CD4-positive, alpha-beta T cell (primary cell): ENCODE results near the gene BRD3. TPM values are rescaled to one million over a fixed set of nuclear protein-coding genes. Genes with fewer than 3 reads are reported as not detected.

Source experiments
- ATAC-seq: fragments of 200-7000 bp; cut with Tn5 transposase; one replicate; pipeline ENCODE4 v1.10.0; 2022; ENCODE audit warnings: mild to moderate bottlenecking; ENCODE audit not compliant: poor library complexity
- CTCF ChIA-PET: fragments of 350-600 bp; sonication (Branson Sonifier 250); formaldehyde crosslinking; loops from one replicate; lab custom pipeline; 2021; ENCODE audit warnings: antibody characterized with exemption, inconsistent platforms; lab: Charles Lee
- POLR2A ChIA-PET: fragments of 350-600 bp; sonication (Branson Sonifier 250); formaldehyde crosslinking; loops from one replicate; lab custom pipeline; 2021; ENCODE audit warnings: antibody characterized with exemption, inconsistent platforms; lab: Charles Lee
- DNase-seq, 14 experiments: peaks; one replicate each; pipeline ENCODE4 v3.0.0-alpha.2; 2013 to 2020; ENCODE audit warnings: mixed read lengths in 2 of 14
- H3K27ac ChIP-seq, 2 donors: one replicate each; pipeline versions ENCODE4 v1.5.1 to v1.7.0; 2013; ENCODE audit warnings: low read length in 2 of 2, low read depth in 1 of 2, mild to moderate bottlenecking in 1 of 2
- H3K27me3 ChIP-seq, 2 experiments: 1 replicate in 1 of 2; 2 replicates in 1 of 2; pipeline versions ENCODE4 v1.6.1 to v1.7.0; 2013; ENCODE audit warnings: low read length in 2 of 2, control low read depth in 1 of 2, mild to moderate bottlenecking in 1 of 2, moderate library complexity in 1 of 2; ENCODE audit not compliant: insufficient read depth in 2 of 2, control insufficient read depth in 1 of 2
- H3K36me3 ChIP-seq: one replicate; pipeline ENCODE4 v1.6.1; 2013; ENCODE audit warnings: low read length, control low read depth; ENCODE audit not compliant: insufficient read depth
- H3K4me1 ChIP-seq: one replicate; pipeline ENCODE4 v1.6.1; 2013; ENCODE audit warnings: low read length, control low read depth; ENCODE audit not compliant: insufficient read depth
- H3K4me3 ChIP-seq: one replicate; pipeline ENCODE4 v1.5.1; 2013; ENCODE audit warnings: mild to moderate bottlenecking, low read length, moderate library complexity
- H3K9me3 ChIP-seq, 2 experiments: 1 replicate in 1 of 2; 2 replicates in 1 of 2; pipeline versions ENCODE4 v1.6.1 to v1.7.0; 2013; ENCODE audit warnings: low read length in 2 of 2, mild to moderate bottlenecking in 2 of 2, control low read depth in 1 of 2, moderate library complexity in 1 of 2; ENCODE audit not compliant: control insufficient read depth in 1 of 2, insufficient read depth in 1 of 2
- H3K27ac Mint-ChIP-seq: one replicate; pipeline ENCODE4 v1.8.0; 2020; ENCODE audit warnings: mixed read lengths
- H3K27me3 Mint-ChIP-seq: one replicate; pipeline ENCODE4 v1.8.0; 2021; ENCODE audit warnings: mixed read lengths
- H3K36me3 Mint-ChIP-seq: one replicate; pipeline ENCODE4 v1.8.0; 2021; ENCODE audit warnings: low read depth, mixed read lengths
- H3K4me1 Mint-ChIP-seq: one replicate; pipeline ENCODE4 v1.8.0; 2021; ENCODE audit warnings: low read depth, mixed read lengths
- H3K4me3 Mint-ChIP-seq: one replicate; pipeline ENCODE4 v1.8.0; 2020; ENCODE audit warnings: mild to moderate bottlenecking, mixed read lengths
- H3K9me3 Mint-ChIP-seq: one replicate; pipeline ENCODE4 v1.8.0; 2020; ENCODE audit warnings: mixed read lengths
- CTCF ChIP-seq: fragments of 200-600 bp; IDR thresholded peaks from one replicate; pipeline ENCODE4 v1.8.0; 2022; ENCODE audit warnings: antibody characterized with exemption, mild to moderate bottlenecking
- intact Hi-C, 2 experiments: fragments of 100-400 bp; cut with DNase I in 1 of 2; cut with micrococcal nuclease in 1 of 2; formaldehyde crosslinking; loops; one replicate each; pipeline versions ENCODE4 v1.15.1 to v1.9.0; 2023 to 2025; cut with DNase I, micrococcal nuclease
- total RNA-seq, 174 experiments: library from RNA in 2 of 174; stranded (reverse) in 2 of 174; gene quantifications; one replicate each; pipeline ENCODE4 v1.2.3 and lab custom pipeline; 2021 to 2026

Gene BRD3
- total RNA-seq, 2 experiments from 2014 or later, result 26.7 to 29.0 TPM

- ATAC-seq, result no peak
- peaks cover 5% of the 10 kb centered on the region for H3K27me3 Mint-ChIP-seq
- no peak for TF ChIP-seq CTCF
- no peaks in the 10 kb centered on the region for H3K36me3 Mint-ChIP-seq
- DNase-seq, result no peak
- no peak overlapping the region for H3K27ac Mint-ChIP-seq
- no peak overlapping the region for H3K4me3 ChIP-seq
- H3K27ac ChIP-seq, result no peak overlapping the region
- no peaks in the 10 kb centered on the region for H3K36me3 ChIP-seq
- H3K9me3 ChIP-seq, result no peaks in the 10 kb centered on the region
- CTCF ChIA-PET, result interaction anchor here (0.5 kb wide), 1 partner anchor 981 kb away, joined by 3 read pairs; no protein-coding TSS in a partner anchor
- POLR2A ChIA-PET, result no interaction called here
- H3K4me3 Mint-ChIP-seq, result no peak overlapping the region
- H3K4me1 Mint-ChIP-seq, result no peaks in the 10 kb centered on the region
- intact Hi-C loops, result no loop called here
- no peaks in the 10 kb centered on the region for H3K4me1 ChIP-seq
- H3K27me3 ChIP-seq, result peaks cover 0 to 4% of the 10 kb centered on the region in 2 experiments
- no peaks in the 10 kb centered on the region for H3K9me3 Mint-ChIP-seq
Observed at GRCh38 chr9:134003237-134003636, 64.6 kb downstream of the BRD3 start.

- Mint-ChIP-seq H3K27ac (no peak overlapping the region), H3K4me1 (no peaks in the 10 kb centered on the region), H3K9me3 (no peaks in the 10 kb centered on the region), H3K36me3 (no peaks in the 10 kb centered on the region), H3K4me3 (no peak overlapping the region), H3K27me3 (peaks cover 5% of the 10 kb centered on the region)
- H3K27me3 ChIP-seq, result peaks cover 0 to 4% of the 10 kb centered on the region in 2 experiments
- intact Hi-C loops, result no loop called here
- no peaks in the 10 kb centered on the region for H3K4me1 ChIP-seq
- ChIA-PET POLR2A (no interaction called here), CTCF (no interaction called here)
- H3K9me3 ChIP-seq, result no peaks in the 10 kb centered on the region
- H3K4me3 ChIP-seq, result no peak overlapping the region
- no peak overlapping the region for H3K27ac ChIP-seq
- no peak for TF ChIP-seq CTCF
- DNase-seq, result no peak
- no peak for ATAC-seq
- H3K36me3 ChIP-seq, result no peaks in the 10 kb centered on the region
Observed at GRCh38 chr9:134002796-134003195, 65.0 kb downstream of the BRD3 start.

- Mint-ChIP-seq H3K27me3 (no peaks in the 10 kb centered on the region), H3K4me1 (no peaks in the 10 kb centered on the region), H3K9me3 (no peaks in the 10 kb centered on the region), H3K4me3 (no peak overlapping the region), H3K27ac (no peak overlapping the region), H3K36me3 (no peaks in the 10 kb centered on the region)
- DNase-seq, result no peak
- intact Hi-C loops, result loop anchor here in 1 of 2 experiments (10.0 kb wide), 1 partner anchor 465 kb away; the partner anchor contains the start of gene ADAMTSL2
- Histone ChIP-seq H3K27ac (no peak overlapping the region), H3K4me3 (no peak overlapping the region), H3K9me3 (peaks cover 0 to 3% of the 10 kb centered on the region in 2 experiments), H3K36me3 (no peaks in the 10 kb centered on the region), H3K4me1 (no peaks in the 10 kb centered on the region), H3K27me3 (no peaks in the 10 kb centered on the region)
- ATAC-seq, result no peak
- no peak for TF ChIP-seq CTCF
- CTCF ChIA-PET, result no interaction called here
- POLR2A ChIA-PET, result no interaction called here
Observed at GRCh38 chr9:133999851-134000265, 68.0 kb downstream of the BRD3 start.
